HG02981 (cell line): Measurements from ENCODE around the gene ESYT2.

ENCODE experiments used
- ATAC-seq: cut with Tn5 transposase; IDR thresholded peaks from one replicate; pipeline ENCODE4 v1.9.1; 2021; ENCODE audit warnings: mild to moderate bottlenecking, moderate library complexity; ENCODE audit not compliant: unreplicated experiment

The ESYT2 gene

GRCh38 chr7:158747408-158747807, 81.9 kb downstream of the ESYT2 start:
- no peak for ATAC-seq

- no peak for ATAC-seq
Observed at GRCh38 chr7:158746957-158747356, 82.4 kb downstream of the ESYT2 start.

GRCh38 chr7:158745057-158745715, 84.1 kb downstream of the ESYT2 start:
- ATAC-seq: no peak

GRCh38 chr7:158744070-158744469, 85.2 kb downstream of the ESYT2 start:
- no peak for ATAC-seq

- ATAC-seq: no peak
Observed at GRCh38 chr7:158743219-158743618, 86.1 kb downstream of the ESYT2 start.

- no peak for ATAC-seq
Observed at GRCh38 chr7:158742065-158742821, 87.1 kb downstream of the ESYT2 start.

GRCh38 chr7:158741294-158741666, 88.0 kb downstream of the ESYT2 start:
- ATAC-seq: no peak

GRCh38 chr7:158740657-158741293, 88.5 kb downstream of the ESYT2 start:
- ATAC-seq: no peak

- no peak for ATAC-seq
Observed at GRCh38 chr7:158740013-158740656, 89.2 kb downstream of the ESYT2 start.

GRCh38 chr7:158738841-158739240, 90.5 kb downstream of the ESYT2 start:
- no peak for ATAC-seq

GRCh38 chr7:158737064-158737695, 92.1 kb downstream of the ESYT2 start:
- no peak for ATAC-seq

GRCh38 chr7:158735935-158736334, 93.4 kb downstream of the ESYT2 start:
- ATAC-seq: no peak

- no peak for ATAC-seq
Observed at GRCh38 chr7:158734861-158735260, 94.4 kb downstream of the ESYT2 start.

- no peak for ATAC-seq
Observed at GRCh38 chr7:158733775-158734494, 95.4 kb downstream of the ESYT2 start.

- no peak for ATAC-seq
Observed at GRCh38 chr7:158733220-158733519, 96.1 kb downstream of the ESYT2 start.

GRCh38 chr7:158732494-158733219, 96.7 kb downstream of the ESYT2 start:
- ATAC-seq: no peak

- ATAC-seq: no peak
Observed at GRCh38 chr7:158731761-158732160, 97.5 kb downstream of the ESYT2 start.

- ATAC-seq: no peak
Observed at GRCh38 chr7:158730383-158731346, 98.6 kb downstream of the ESYT2 start.
